GM12873 (cell line): ENCODE measurements around the gene EPN1.

Experiments
- TF ChIP-seq, protein P1 (sequence below): IDR thresholded peaks from 2 replicates; pipeline ENCODE4 v1.5.1; 2012; ENCODE audit warnings: low read depth, mild to moderate bottlenecking, moderate library complexity, low read length, control low read depth; ENCODE audit not compliant: insufficient read depth; ENCODE audit errors: missing control alignments

EPN1 gene

DNA sequence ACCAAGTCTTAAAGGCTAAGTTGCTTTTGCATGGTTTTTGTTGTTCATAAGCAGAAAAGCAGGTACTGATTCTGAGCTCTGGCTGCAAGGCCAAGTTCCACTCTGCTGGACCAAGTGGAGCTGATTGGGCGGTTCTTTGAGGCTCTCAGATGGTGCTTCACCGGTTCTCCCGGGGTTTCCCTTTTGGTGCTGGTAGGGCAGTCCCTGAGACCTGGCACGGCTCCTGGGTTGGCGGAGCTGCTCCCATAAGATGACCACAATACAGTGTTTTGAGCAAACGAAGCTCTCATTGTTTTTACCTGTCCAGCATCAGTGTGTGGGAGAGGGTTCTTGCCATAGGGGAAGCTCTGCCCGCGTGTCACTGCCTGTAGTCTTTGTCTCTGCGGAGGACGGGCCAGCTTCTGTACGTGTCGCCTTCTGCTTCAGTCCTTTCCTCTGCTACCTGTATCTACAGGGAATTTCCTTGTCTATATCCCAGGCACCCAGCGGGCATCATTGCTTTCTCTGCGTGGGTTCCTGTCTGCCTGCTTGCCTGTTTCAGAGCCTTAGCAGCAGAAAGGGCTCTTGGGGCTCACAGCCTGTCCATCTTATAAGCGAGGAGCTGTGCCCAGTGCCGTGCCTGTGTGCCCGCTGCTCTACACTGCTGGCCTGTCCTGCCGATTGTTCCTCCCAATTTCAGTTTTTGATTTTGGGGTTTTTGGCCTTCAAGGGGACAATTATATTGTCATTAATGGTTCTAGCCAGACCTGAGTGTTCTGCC is 17.9 kb upstream of the EPN1 start:
- TF ChIP-seq, protein P1, sequence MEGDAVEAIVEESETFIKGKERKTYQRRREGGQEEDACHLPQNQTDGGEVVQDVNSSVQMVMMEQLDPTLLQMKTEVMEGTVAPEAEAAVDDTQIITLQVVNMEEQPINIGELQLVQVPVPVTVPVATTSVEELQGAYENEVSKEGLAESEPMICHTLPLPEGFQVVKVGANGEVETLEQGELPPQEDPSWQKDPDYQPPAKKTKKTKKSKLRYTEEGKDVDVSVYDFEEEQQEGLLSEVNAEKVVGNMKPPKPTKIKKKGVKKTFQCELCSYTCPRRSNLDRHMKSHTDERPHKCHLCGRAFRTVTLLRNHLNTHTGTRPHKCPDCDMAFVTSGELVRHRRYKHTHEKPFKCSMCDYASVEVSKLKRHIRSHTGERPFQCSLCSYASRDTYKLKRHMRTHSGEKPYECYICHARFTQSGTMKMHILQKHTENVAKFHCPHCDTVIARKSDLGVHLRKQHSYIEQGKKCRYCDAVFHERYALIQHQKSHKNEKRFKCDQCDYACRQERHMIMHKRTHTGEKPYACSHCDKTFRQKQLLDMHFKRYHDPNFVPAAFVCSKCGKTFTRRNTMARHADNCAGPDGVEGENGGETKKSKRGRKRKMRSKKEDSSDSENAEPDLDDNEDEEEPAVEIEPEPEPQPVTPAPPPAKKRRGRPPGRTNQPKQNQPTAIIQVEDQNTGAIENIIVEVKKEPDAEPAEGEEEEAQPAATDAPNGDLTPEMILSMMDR, result no peak

- TF ChIP-seq, protein P1, result no peak
Measured at GRCh38 chr19:55658846-55659459, 16.1 kb upstream of the EPN1 start.

- TF ChIP-seq, protein P1, result no peak
Measured at GRCh38 chr19:55659822-55660221, 15.2 kb upstream of the EPN1 start.

GRCh38 chr19:55660404-55660803 is 14.6 kb upstream of the EPN1 start:
- TF ChIP-seq, protein P1, result no peak

DNA sequence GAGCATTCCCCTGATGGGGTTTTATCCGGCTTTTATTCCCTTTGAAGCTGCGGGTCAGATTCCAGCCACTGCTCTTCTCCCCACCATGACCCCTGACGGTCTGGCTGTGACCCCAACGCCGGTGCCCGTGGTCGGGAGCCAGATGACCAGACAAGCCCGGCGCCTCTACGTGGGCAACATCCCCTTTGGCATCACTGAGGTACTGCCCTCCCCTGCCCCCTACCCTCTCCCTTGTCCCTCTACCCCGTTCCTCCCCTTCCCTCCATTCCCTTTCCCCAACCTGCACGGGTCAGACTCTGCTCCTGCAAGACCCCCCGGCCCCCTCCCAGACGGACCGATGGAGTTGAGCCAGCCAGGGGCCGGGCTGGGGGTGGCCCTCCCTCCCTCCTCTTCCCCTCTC is 14.0 kb upstream of the EPN1 start:
- TF ChIP-seq, protein P1, result no peak

DNA sequence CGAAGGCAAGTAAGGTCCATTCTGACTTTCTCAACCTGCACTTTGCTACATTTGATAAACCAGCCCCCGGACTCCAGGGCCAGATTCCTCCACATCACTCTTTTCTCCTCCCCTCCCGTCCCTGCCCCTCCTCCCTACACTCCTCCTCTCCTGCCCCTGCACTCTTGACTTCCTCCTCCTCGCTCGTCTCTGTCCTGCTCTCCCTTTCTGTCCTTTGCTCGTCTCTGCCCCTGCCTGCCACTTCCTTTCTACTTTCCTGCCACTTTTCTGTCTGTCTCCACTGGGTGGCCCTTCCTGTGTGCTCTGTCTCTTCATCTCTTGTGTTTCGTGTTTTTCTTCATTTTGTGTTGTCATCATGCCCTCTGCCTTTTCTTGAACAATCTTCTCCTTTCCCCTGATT is 13.2 kb upstream of the EPN1 start:
- TF ChIP-seq, protein P1, result no peak

GRCh38 chr19:55663846-55664536 is 11.0 kb upstream of the EPN1 start:
- TF ChIP-seq, protein P1, result no peak
